ENCODE measurements around the gene SLC29A1.
"Not testable (repeated sequence)": the region's sequence is repeated elsewhere in the genome, so short reads cannot be mapped to it uniquely, and the experiment has no call there.

Gene SLC29A1

GRCh38 chr6:44223319-44224028, at the start of gene SLC29A1:
Gene SLC29A1, plus strand, starts transcription at chr6:44223595. Its CDS starts 3,719 bp downstream, at chr6:44227314.
- DNase-seq = peak; percentile 85

GRCh38 chr6:44176130-44176761, 47.1 kb upstream of the SLC29A1 start:
- DNase-seq = no peak

GRCh38 chr6:44176762-44177509, 46.5 kb upstream of the SLC29A1 start:
- no peak for DNase-seq

- no peak for DNase-seq
Observed at GRCh38 chr6:44177691-44178423, 45.5 kb upstream of the SLC29A1 start.

- no peak for DNase-seq
Observed at GRCh38 chr6:44178424-44179071, 44.8 kb upstream of the SLC29A1 start.

- DNase-seq = no peak
Observed at GRCh38 chr6:44179072-44179536, 44.3 kb upstream of the SLC29A1 start.

GRCh38 chr6:44179648-44180047, 43.7 kb upstream of the SLC29A1 start:
- DNase-seq = no peak

- no peak for DNase-seq
Observed at GRCh38 chr6:44180406-44180805, 43.0 kb upstream of the SLC29A1 start.

- no peak for DNase-seq
Observed at GRCh38 chr6:44180886-44181285, 42.5 kb upstream of the SLC29A1 start.

- not testable (repeated sequence) for DNase-seq
Observed at GRCh38 chr6:44181784-44182183, 41.6 kb upstream of the SLC29A1 start.

- no peak for DNase-seq
Observed at GRCh38 chr6:44182911-44183390, 40.4 kb upstream of the SLC29A1 start.

- DNase-seq = no peak
Observed at GRCh38 chr6:44183783-44184182, 39.6 kb upstream of the SLC29A1 start.

GRCh38 chr6:44185356-44185755, 38.0 kb upstream of the SLC29A1 start:
- not testable (repeated sequence) for DNase-seq

GRCh38 chr6:44185953-44186634, 37.3 kb upstream of the SLC29A1 start:
- DNase-seq = peak; percentile 64

GRCh38 chr6:44186635-44187025, 36.8 kb upstream of the SLC29A1 start:
- DNase-seq = no peak

- DNase-seq = no peak
Observed at GRCh38 chr6:44188819-44189218, 34.6 kb upstream of the SLC29A1 start.

GRCh38 chr6:44189257-44189656, 34.1 kb upstream of the SLC29A1 start:
- DNase-seq = no peak

GRCh38 chr6:44190715-44191114, 32.7 kb upstream of the SLC29A1 start:
- no peak for DNase-seq

- DNase-seq = no peak
Observed at GRCh38 chr6:44192428-44193041, 30.9 kb upstream of the SLC29A1 start.

- DNase-seq = no peak
Observed at GRCh38 chr6:44193307-44193910, 30.0 kb upstream of the SLC29A1 start.

- DNase-seq = no peak
Observed at GRCh38 chr6:44194326-44194725, 29.1 kb upstream of the SLC29A1 start.
